GM21529 (cell line): ENCODE results near the gene SGPL1.
"Not testable (repeated sequence)": the region's sequence is repeated elsewhere in the genome, so short reads cannot be mapped to it uniquely, and the experiment has no call there.

Source experiments
- ATAC-seq: cut with Tn5 transposase; IDR thresholded peaks from one replicate; pipeline ENCODE4 v1.9.1; 2021; ENCODE audit not compliant: unreplicated experiment

SGPL1 gene, protein sequence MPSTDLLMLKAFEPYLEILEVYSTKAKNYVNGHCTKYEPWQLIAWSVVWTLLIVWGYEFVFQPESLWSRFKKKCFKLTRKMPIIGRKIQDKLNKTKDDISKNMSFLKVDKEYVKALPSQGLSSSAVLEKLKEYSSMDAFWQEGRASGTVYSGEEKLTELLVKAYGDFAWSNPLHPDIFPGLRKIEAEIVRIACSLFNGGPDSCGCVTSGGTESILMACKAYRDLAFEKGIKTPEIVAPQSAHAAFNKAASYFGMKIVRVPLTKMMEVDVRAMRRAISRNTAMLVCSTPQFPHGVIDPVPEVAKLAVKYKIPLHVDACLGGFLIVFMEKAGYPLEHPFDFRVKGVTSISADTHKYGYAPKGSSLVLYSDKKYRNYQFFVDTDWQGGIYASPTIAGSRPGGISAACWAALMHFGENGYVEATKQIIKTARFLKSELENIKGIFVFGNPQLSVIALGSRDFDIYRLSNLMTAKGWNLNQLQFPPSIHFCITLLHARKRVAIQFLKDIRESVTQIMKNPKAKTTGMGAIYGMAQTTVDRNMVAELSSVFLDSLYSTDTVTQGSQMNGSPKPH

GRCh38 chr10:70815504-70816219, at the start of gene SGPL1:
TSS of gene SGPL1 (plus strand) at chr10:70815948. CDS start at chr10:70816854, 906 bp downstream.
- ATAC-seq = peak; percentile 90

GRCh38 chr10:70768026-70768685, 47.6 kb upstream of the SGPL1 start:
- not testable (repeated sequence) for ATAC-seq

- ATAC-seq = no peak
Measured at GRCh38 chr10:70769121-70769520, 46.6 kb upstream of the SGPL1 start.

- ATAC-seq = no peak
Measured at GRCh38 chr10:70770001-70770400, 45.7 kb upstream of the SGPL1 start.

DNA sequence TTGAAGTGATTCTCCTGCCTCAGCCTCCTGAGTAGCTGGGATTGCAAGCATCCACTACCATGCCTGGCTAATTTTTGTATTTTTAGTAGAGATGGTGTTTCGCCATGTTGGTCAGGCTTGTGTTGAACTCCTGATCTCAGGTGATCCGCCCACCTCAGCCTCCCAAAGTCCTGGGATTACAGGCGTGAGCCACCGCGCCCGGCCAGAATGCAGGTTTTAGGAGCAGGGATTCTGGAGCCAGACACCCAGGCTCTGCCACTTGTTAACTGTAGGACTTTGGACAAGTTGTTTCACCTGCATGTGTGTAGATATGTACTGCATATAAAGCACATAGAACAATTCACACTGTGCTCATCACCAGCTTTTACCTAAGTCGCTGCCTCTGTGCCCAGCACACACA, 45.2 kb upstream of the SGPL1 start:
- ATAC-seq = not testable (repeated sequence)

DNA sequence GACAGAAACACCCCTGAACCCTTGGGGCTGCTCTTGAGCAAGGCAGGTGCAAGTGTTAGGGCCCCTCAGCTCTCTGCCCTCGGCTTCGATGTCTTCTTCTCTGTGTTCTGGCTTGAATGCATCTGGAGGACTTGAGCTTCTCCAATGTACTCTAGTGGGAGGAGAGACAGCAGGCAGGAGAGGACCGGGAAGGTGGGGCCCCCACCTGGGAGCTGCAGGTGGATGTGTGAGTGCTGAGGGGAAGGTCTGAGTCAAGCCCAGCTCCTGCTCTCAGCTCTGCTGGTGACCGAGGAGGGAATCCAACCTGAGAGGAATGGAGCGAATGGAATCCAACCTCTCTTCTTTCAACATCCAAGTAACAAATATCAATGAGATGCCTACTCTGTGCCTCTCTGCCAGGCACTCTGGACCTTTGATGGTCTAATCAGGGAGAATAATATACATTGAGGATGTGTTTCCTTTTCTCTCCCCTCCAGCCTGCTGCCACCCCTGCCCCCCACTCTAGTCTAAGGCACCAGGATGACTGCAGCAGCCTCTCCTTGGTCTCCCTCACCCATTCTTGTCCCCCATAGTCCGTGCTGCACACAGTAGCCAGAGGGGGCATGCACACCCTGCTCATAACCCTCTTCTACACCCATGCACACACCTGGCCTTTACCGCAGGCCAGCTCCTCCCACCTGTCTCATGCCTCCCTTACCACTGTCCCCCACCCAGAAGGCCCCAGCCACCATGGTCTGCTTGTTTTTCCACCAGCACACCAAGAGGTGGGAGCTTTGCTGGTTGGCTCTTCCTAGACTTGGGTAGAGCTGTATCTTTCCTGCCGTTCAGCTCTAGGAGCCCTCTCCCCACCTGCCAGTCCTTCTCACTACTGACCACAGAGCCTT, 44.2 kb upstream of the SGPL1 start:
- no peak for ATAC-seq

DNA sequence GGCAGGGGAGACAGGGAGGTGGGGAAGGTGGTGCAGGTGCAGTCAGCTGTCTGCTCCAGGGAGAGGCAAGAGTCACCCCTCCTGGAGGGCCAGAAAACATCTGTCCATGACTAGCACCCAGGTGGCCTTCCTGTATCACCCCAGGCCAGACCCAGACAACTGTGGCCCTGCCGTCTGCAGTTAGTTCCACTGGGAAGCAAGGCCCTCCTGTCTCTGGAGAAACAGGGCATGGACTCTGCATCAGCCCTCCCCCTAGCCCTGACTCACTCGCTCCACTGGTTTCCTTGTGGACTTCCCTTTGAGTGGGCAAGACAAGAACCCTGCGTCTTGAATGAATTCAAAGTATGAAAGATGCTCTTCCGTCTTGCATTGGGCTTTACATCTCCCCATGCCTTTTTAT, 43.1 kb upstream of the SGPL1 start:
- no peak for ATAC-seq

- ATAC-seq = no peak
Measured at GRCh38 chr10:70773461-70773860, 42.3 kb upstream of the SGPL1 start.

- no peak for ATAC-seq
Measured at GRCh38 chr10:70773965-70774809, 41.6 kb upstream of the SGPL1 start.

DNA sequence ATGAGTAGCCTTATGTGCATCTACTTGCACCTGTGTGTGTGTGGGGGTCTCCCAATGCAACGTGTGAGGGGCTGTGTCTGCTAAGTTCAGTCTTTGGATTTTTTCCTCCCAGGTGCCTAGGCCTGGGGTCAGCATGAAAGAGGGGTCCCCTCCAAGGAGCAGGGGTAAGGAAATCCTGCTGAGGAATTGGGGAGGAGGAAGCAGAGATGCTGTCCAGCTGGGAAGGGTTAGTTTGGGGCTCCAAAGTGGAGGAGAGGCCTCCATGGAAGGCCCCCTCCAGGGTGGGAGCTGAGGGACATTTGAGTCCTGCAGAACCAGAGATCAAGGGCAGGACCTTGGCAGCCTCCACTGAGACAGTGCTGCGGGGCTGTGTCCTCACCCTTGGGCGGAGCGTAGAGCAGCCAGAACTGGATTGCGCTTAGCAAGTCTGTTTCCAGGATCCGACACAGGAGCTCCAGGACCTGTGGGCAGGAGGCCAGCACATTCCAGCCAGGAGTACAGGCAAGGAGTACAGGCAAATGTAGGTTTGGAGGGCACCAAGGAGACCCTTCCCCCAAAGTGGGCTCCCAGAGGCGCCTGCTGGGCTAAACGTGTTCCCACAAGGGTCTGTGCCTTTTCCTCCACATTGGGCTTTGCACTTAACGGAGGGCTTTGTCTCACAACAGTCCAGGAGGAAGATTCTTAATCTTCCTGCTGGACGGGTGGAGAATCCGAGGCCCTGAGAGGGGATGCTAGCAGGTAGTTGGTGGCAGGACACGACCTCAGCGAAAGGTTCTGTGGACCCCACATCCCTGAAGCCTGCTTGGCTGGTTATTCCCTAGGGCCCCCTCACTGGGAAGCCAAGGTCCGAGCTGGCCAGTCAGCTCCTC, 40.7 kb upstream of the SGPL1 start:
- ATAC-seq = no peak

- no peak for ATAC-seq
Measured at GRCh38 chr10:70775679-70776454, 39.9 kb upstream of the SGPL1 start.

- no peak for ATAC-seq
Measured at GRCh38 chr10:70776455-70777005, 39.2 kb upstream of the SGPL1 start.

DNA sequence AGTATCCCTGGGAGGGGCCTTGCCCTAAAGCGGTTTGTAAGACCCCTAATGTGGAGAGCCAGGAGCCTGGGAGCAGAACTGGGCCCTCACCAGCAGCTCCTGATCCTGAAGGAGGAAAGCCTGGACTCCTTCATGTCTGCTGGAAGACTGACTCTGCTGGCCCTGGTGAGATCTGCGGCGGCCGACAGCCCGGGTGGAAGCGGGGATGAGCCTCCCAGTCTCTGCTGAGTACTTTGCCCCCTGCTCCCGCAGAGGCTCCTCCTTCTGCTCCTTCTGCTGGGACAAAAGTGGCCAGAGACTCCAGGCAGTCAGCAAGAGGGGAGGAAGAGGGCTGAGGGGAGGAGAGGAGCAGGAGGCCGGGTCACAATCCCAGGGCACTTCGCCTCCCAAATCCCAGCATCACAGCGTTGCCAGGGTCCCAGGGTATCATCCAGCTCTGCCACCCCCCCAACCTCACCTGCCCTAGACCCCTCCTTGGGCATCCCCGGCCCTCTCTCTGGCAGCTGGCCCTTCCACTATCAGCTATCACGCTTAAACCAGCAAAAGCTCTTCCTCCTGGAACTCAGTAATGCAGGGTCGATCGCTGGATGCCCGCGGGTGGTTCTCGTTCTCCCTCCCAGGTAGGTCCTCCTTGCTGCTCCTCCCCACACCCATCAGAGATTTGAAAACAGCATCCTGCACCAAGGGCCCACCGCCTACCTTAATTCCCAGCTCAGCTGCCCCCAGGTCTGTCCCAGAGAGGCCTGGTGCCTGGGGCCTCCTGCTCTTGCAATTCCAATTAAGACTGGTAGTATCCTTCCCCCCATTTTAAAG, 38.5 kb upstream of the SGPL1 start:
- ATAC-seq = no peak

GRCh38 chr10:70778267-70778924, 37.4 kb upstream of the SGPL1 start:
- ATAC-seq = no peak

- ATAC-seq = no peak
Measured at GRCh38 chr10:70779088-70779487, 36.7 kb upstream of the SGPL1 start.
